Skeletal muscle tissue (tissue), 4 donors: Measurements from ENCODE around the gene GTF2A1L. TPM values are rescaled to one million over a fixed set of nuclear protein-coding genes. Genes with fewer than 3 reads are reported as not detected.

Experiments used
- H3K27ac ChIP-seq: one replicate; pipeline ENCODE4 v1.7.0; 2013; ENCODE audit warnings: mild to moderate bottlenecking, low read depth, low read length, inconsistent platforms
- H3K27me3 ChIP-seq, 3 donors: one replicate each; pipeline ENCODE4 v1.7.0; 2013; ENCODE audit warnings: low read length in 3 of 3; ENCODE audit not compliant: control insufficient read depth in 3 of 3, insufficient read depth in 3 of 3
- H3K36me3 ChIP-seq, 3 donors: one replicate each; pipeline ENCODE4 v1.7.0; 2013; ENCODE audit warnings: low read length in 3 of 3; ENCODE audit not compliant: control insufficient read depth in 3 of 3, insufficient read depth in 3 of 3
- H3K4me1 ChIP-seq, 3 donors: one replicate each; pipeline ENCODE4 v1.7.0; 2013; ENCODE audit warnings: low read length in 3 of 3, mild to moderate bottlenecking in 3 of 3; ENCODE audit not compliant: control insufficient read depth in 3 of 3, insufficient read depth in 3 of 3
- H3K4me3 ChIP-seq, 3 donors: one replicate each; pipeline ENCODE4 v1.7.0; 2013; ENCODE audit warnings: low read length in 3 of 3
- H3K9ac ChIP-seq, 3 donors: one replicate each; pipeline ENCODE4 v1.7.0; 2013; ENCODE audit warnings: low read length in 3 of 3, mild to moderate bottlenecking in 3 of 3, moderate library complexity in 2 of 3, low read depth in 1 of 3
- H3K9me3 ChIP-seq, 3 donors: one replicate each; pipeline ENCODE4 v1.7.0; 2013; ENCODE audit warnings: low read length in 3 of 3; ENCODE audit not compliant: control insufficient read depth in 3 of 3
- total RNA-seq: library from RNA; depleted of rRNA; stranded (reverse); fragments of >200 nt; gene quantifications from one replicate; pipeline ENCODE4 v1.2.3, GENCODE V29; 2014
- donor health status: Osteomylitis.

The GTF2A1L gene
- total RNA-seq, 1 donor from 2014 or later, result not detected

- no peak overlapping the region for H3K9ac ChIP-seq
- H3K4me3 ChIP-seq, result no peak overlapping the region
- no peaks in the 10 kb centered on the region for H3K27me3 ChIP-seq
- H3K4me1 ChIP-seq, result no peaks in the 10 kb centered on the region
- H3K27ac ChIP-seq, result no peak overlapping the region
- H3K36me3 ChIP-seq, result no peaks in the 10 kb centered on the region
- no peaks in the 10 kb centered on the region for H3K9me3 ChIP-seq
These were observed 15.5 kb downstream of the GTF2A1L start for GRCh38 chr2:48633143-48633542.

GRCh38 chr2:48635786-48636185 lies 18.1 kb downstream of the GTF2A1L start:
- no peaks in the 10 kb centered on the region for H3K27me3 ChIP-seq
- H3K27ac ChIP-seq, result no peak overlapping the region
- H3K4me1 ChIP-seq, result no peaks in the 10 kb centered on the region
- H3K9me3 ChIP-seq, result peaks cover 0 to 2% (median 0%) of the 10 kb centered on the region in 3 donors
- H3K9ac ChIP-seq, result no peak overlapping the region
- no peak overlapping the region for H3K4me3 ChIP-seq
- no peaks in the 10 kb centered on the region for H3K36me3 ChIP-seq

GRCh38 chr2:48638261-48638660 lies 20.6 kb downstream of the GTF2A1L start:
- no peaks in the 10 kb centered on the region for H3K4me1 ChIP-seq
- H3K27ac ChIP-seq, result no peak overlapping the region
- no peak overlapping the region for H3K4me3 ChIP-seq
- peaks cover 0 to 2% (median 0%) of the 10 kb centered on the region in 3 donors for H3K9me3 ChIP-seq
- no peaks in the 10 kb centered on the region for H3K36me3 ChIP-seq
- no peaks in the 10 kb centered on the region for H3K27me3 ChIP-seq
- no peak overlapping the region for H3K9ac ChIP-seq

- H3K4me3 ChIP-seq, result no peak overlapping the region
- no peak overlapping the region for H3K9ac ChIP-seq
- H3K9me3 ChIP-seq, result no peaks in the 10 kb centered on the region
- no peaks in the 10 kb centered on the region for H3K27me3 ChIP-seq
- H3K27ac ChIP-seq, result no peak overlapping the region
- H3K36me3 ChIP-seq, result no peaks in the 10 kb centered on the region
- H3K4me1 ChIP-seq, result no peaks in the 10 kb centered on the region
These were observed 33.6 kb downstream of the GTF2A1L start for GRCh38 chr2:48651158-48651790.

GRCh38 chr2:48668992-48669391 lies 51.3 kb downstream of the GTF2A1L start:
- H3K4me3 ChIP-seq, result no peak overlapping the region
- no peaks in the 10 kb centered on the region for H3K4me1 ChIP-seq
- no peaks in the 10 kb centered on the region for H3K36me3 ChIP-seq
- H3K9ac ChIP-seq, result no peak overlapping the region
- H3K27me3 ChIP-seq, result no peaks in the 10 kb centered on the region
- H3K27ac ChIP-seq, result no peak overlapping the region
- no peaks in the 10 kb centered on the region for H3K9me3 ChIP-seq

GRCh38 chr2:48673581-48673980 lies 55.9 kb downstream of the GTF2A1L start:
- H3K4me3 ChIP-seq, result no peak overlapping the region
- H3K27ac ChIP-seq, result no peak overlapping the region
- no peaks in the 10 kb centered on the region for H3K4me1 ChIP-seq
- no peaks in the 10 kb centered on the region for H3K36me3 ChIP-seq
- no peaks in the 10 kb centered on the region for H3K9me3 ChIP-seq
- no peaks in the 10 kb centered on the region for H3K27me3 ChIP-seq
- H3K9ac ChIP-seq, result no peak overlapping the region

- H3K27me3 ChIP-seq, result no peaks in the 10 kb centered on the region
- H3K9ac ChIP-seq, result no peak overlapping the region
- no peaks in the 10 kb centered on the region for H3K36me3 ChIP-seq
- H3K27ac ChIP-seq, result no peak overlapping the region
- no peaks in the 10 kb centered on the region for H3K9me3 ChIP-seq
- no peaks in the 10 kb centered on the region for H3K4me1 ChIP-seq
- no peak overlapping the region for H3K4me3 ChIP-seq
These were observed 57.3 kb downstream of the GTF2A1L start for GRCh38 chr2:48674933-48675332.

- Histone ChIP-seq H3K9me3 (no peaks in the 10 kb centered on the region), H3K9ac (no peak overlapping the region), H3K27me3 (no peaks in the 10 kb centered on the region), H3K4me1 (no peaks in the 10 kb centered on the region), H3K27ac (no peak overlapping the region), H3K4me3 (no peak overlapping the region), H3K36me3 (no peaks in the 10 kb centered on the region)
These were observed 59.8 kb downstream of the GTF2A1L start for GRCh38 chr2:48677450-48677849.

- Histone ChIP-seq H3K4me1 (no peaks in the 10 kb centered on the region), H3K9ac (no peak overlapping the region), H3K4me3 (no peak overlapping the region), H3K27me3 (no peaks in the 10 kb centered on the region), H3K27ac (no peak overlapping the region), H3K9me3 (no peaks in the 10 kb centered on the region), H3K36me3 (no peaks in the 10 kb centered on the region)
These were observed 67.5 kb downstream of the GTF2A1L start for GRCh38 chr2:48685126-48685525.

- H3K27me3 ChIP-seq, result no peaks in the 10 kb centered on the region
- no peaks in the 10 kb centered on the region for H3K36me3 ChIP-seq
- no peak overlapping the region for H3K4me3 ChIP-seq
- no peak overlapping the region for H3K27ac ChIP-seq
- no peaks in the 10 kb centered on the region for H3K9me3 ChIP-seq
- no peak overlapping the region for H3K9ac ChIP-seq
- H3K4me1 ChIP-seq, result no peaks in the 10 kb centered on the region
These were observed 74.5 kb downstream of the GTF2A1L start for GRCh38 chr2:48691935-48692691.
